ENCODE data around the gene EAF1.
"Not testable (repeated sequence)": the region's sequence is repeated elsewhere in the genome, so short reads cannot be mapped to it uniquely, and the experiment has no call there.

EAF1 gene

DNA sequence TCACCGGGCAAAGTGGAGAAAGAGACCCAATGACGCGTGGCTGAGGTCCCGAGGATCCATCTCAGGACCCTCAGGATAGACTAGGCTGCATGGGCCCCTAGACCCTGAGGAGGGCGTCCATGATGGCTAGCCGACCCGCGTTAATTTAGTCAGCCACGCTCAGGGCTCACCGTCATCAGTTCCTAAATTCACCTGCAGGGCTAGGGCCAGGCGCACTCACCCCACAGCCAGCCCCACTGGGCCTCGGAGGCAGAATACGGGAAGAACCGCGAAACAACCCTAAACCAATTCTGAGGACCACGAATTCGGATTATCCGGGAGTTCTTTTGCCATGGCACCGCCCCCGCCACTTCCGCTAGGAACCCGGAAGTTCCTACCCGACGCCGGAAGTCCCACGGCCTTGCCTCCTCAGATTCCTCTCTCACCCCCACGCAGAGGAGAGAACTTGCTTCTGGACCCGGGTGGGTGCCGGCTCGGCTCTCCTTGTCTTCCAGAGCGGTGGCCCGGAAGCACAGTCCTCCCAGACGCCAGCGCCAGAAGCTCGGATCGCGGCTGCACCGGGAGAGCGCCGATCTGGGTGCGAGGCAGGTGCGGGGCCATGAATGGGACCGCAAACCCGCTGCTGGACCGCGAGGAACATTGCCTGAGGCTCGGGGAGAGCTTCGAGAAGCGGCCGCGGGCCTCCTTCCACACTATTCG, at the start of gene EAF1, which contains the start of gene METTL6:
TSS of gene EAF1 (plus strand) at position 417 of the 699 bp plus-strand sequence. CDS start at position 599, 182 bp downstream.
TSS of gene METTL6 (minus strand) at position 363 of the 699 bp plus-strand sequence. CDS start 1,033 bp downstream, outside the sequence.
- DNase-seq = peak; percentile 71 to 86 (median 78)

DNA sequence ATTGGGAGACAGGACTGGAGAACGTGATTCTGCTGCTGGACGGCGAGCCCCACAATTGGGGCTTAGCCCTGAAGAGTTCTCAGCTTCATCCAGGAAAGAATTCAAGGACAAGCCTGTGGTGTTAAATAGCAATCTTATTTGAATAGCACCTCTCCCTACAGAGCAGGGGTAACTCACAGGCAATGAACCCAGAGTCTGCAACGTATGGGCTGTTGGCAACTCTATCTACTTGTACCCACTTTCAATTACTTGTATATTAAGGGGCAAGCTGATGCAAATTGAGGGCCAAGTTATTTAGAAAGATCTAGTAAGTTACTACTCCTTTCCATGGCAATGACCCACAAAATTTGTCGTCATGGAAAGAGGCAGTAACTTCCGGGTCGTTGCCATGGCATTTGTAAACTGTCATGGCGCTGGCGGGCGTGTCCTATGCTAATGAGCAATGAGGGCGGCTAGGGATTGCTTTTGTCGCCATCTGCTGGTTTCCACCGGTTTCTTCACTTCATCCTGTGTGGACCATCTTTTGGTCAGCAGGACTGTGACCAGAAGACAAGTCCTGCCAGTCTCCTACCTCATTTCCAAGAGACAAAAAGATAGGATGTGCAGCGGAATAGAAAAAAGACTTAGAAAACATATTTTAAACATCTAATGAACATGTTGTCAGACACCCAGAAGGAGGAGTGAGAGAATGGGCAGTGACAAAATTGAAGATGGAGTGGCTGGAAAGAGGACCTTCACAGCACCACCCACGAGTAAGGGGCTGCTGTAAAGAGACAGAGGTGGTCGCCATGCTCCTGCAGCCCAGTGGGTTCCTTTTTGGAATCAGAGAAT, 49.2 kb upstream of the EAF1 start:
- DNase-seq = peak; percentile 83 to 95 (median 92)

DNA sequence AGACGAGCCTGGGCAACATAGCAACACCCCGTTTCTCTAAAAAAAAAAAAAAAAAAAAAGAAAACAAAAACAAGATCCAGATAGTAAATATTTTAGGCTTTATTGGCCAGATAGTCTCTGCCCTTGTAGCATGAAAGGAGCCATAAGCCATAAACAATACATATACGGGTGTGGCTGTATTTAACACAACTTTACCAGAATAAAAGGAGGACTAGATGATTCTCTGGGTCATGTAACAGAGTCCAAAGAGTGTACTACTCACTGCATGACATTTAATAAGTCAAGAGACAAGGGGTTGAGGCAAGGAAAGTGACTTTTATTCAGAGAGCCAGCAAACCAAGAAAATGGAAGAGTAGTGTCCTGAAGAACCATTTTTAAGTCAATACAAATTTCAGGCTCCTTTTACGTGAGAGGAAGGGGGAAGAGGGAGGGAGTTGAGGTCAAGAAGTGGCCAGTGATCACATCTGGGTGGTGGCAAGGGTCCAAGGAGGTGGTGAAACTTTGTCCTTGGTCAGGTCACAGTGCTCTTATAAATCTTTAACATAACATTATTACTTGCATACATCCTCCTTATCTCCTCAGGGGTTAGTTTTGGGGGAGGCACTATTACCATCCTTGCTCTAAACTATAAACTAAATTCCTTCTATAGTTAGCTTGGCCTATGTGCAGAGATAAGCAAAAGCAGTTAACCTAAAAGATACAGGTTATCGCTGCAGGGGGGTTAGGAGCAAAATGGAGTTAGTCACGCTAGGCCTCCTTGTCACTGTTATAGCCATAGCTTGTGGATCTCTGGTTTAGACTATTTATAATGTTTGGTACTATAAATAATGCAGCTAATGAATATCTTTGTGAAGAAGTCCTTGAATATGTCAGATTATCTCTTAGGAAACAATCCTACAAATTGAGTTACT, 46.2 kb upstream of the EAF1 start:
- no peak for DNase-seq

DNA sequence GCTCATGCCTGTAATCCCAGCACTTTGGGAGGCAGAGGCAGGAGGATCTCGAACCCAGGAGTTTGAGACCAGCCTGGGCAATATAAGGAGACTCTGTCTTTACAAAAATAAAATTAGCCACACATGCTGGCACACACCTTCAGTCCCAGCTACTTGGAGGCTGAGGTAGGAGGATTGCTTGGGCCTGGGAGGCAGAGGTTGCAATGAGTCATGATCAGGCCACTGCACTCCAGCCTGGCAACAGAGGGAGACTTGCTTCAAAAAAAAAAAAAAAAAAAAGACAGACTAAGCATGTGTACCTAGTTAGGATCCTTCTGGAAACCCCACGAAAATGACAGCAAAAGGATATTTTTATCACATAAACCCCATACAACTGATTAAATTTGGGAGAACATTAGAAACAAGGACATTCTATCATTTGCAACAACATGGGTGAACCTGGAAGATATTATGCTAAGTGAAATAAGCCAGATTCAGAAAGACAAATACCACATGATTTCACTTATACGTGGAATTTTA, 44.9 kb upstream of the EAF1 start:
- DNase-seq = no peak

DNA sequence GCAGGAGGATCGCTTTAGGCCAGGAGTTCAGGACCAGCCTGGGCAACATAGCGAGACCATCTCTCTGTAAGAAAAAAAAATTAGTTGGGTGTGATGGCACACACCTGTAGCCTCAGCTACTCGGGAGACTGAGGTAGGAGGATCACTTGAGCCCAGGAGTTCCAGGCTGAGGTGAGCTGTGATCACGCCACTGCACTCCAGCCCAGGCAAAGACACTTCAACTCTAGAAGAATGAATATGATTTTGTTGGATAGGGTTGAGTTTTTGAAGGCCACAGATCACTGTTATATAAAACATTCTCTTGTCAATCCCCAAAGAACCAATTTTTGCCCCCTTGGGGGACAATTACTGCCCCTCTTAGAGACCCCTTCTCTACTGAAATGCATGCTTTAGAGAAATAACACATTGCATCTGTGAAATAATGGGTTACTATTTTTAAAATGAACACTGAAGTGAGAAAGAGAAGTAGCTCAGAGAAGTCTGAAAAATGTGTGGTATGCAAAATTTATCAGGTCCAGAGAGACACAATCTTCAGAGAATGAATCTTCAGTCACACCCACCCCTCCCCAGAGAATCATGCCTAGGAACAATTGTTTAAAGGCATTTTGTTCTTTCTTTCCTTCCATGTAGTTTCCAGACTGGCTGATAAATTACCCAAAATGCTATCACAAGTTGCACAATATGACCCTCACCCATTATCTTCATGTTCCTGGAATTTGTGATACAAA, 42.7 kb upstream of the EAF1 start:
- DNase-seq = no peak

DNA sequence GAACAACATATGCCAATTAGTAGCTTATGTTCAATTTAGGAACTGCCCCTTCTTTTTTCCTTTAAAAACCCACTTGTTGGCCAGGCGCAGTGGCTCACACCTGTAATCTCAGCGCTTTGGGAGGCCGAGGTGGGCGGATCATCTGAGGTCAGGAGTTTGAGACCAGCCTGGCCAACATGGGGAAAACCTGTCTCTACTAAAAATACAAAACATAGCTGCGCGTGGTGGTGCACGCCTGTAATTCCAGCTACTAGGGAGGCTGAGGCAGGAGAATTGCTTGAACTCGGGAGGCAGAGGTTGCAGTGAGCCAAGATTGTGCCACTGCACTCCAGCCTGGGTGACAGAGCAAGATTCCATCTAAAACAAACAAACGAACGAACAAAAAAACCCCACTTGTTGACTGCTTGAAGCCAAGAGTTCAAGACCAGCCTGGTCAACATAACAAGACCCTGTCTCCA, 42.1 kb upstream of the EAF1 start:
- DNase-seq = not testable (repeated sequence)

DNA sequence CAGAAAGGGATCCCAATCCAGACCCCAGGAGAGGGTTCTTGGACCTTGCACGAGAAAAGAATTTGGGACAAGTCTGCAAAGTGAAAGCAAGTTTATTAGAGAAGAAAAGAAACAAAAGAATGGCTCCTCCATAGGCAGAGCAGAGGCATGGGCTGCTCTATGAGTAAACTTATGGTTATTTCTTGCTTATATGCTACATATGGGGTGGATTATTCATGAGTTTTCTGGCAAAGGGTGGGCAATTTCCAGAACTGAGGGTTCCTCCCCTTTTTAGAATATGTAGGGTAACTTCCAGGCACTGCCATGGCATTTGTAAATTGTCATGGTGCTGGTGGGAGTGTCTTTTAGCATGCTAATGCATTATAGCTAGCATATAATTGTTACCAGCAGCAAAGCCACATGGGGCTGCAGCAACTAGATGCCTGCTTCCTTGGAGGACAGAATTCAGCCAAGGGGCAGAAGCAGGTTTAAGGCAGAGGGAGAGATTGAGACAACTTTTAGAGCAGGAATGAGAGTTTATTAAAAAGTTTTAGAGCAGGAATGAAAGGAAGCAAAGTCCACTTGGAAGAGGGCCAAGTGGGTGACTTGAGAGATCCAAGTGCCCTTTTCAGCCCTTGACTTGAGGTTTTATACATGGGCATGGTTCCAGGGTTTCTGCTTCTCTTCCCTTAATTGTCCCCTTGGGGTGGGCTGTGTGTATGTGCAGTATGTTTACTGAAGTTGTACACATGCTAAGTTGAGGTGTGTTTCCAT, 41.3 kb upstream of the EAF1 start:
- DNase-seq = no peak

DNA sequence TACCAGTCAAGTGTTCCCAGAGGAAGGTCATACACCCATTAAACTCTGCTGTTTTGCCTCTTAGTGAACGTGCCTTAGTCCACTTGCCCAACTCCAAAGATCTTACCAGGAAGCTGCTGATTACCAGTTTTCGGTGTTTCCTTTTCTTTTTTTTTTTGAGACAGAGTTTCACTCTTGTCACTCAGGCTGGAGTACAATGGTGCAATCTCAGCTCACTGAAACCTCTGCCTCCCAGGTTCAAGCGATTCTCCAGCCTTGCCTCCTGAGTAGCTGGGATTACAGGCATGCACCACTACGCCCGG, 40.8 kb upstream of the EAF1 start:
- not testable (repeated sequence) for DNase-seq

DNA sequence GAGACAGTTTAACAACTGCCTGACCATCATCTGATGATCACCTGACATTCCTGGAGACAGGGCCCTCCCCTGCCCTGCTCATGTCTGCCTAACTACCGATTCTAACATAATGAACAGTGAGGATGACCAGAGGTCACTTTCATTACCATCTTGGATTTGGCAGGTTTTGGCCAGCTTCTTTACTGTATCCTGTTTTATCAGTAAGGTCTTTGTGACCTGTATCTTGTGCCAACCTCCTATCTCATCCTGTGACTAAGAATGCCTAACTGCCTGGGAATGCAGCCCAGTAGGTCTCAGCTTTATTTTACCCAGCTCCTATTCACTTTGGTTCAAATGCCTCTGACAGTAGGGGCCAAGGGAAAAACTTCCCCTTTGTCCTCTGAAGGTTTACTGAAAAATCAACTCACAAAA, 40.2 kb upstream of the EAF1 start:
- no peak for DNase-seq

DNA sequence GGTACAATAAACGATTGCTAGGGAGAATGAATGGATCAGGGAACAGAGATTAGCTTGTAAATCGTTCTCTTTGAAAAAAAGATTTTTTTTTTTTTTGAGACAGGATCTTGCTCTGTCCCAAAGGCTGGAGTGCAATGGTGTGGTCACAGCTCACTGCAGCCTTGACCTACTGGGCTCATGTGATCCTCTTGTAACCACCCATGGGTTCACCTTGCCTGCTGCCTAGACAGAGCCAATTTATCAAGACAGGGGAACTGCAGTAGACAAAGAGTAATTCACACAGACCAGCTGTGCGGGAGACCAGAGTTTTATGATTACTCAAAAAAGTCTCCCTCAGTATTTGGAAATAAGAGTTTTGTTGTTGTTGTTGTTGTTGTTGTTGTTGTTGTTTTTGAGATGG, 39.7 kb upstream of the EAF1 start:
- DNase-seq = no peak

DNA sequence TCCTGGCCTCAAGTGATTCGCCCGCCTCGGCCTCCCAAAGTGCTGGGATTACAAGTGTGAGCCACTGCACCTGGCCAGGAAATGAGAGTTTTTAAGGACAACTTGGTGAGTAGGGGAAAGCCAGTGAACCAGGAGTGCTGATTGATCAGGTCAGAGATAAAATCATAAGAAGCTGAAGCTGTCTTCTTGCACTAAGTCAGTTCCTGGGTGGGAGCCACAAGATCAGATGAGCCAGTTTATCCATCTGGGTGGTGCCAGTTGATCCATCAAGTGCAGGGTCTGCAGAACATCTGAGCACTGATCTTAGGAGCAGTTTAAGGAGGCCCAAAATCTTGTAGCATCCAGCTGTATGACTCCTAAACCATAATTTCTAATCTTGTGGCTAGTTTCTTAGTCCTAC, 39.1 kb upstream of the EAF1 start:
- DNase-seq = not testable (repeated sequence)

DNA sequence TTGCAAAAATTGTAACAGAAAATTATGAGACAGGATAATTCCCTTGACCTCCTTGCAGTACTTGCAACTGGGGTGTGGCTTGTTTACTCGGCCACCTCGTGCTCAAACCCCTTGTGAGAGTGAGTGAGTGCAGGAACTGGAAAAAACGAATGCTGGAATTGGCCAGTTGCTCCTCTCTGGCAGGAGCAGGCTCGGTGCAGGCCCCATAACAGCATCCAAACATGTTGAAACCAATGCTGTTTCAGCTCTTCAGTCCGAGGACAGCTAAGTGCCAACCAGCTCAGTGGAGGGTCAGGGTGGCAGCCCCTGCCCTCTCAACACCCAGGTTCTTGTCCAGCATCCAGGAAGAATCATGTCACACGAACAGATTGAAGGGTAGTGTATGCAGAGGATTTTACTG, 36.9 kb upstream of the EAF1 start:
- DNase-seq = no peak

DNA sequence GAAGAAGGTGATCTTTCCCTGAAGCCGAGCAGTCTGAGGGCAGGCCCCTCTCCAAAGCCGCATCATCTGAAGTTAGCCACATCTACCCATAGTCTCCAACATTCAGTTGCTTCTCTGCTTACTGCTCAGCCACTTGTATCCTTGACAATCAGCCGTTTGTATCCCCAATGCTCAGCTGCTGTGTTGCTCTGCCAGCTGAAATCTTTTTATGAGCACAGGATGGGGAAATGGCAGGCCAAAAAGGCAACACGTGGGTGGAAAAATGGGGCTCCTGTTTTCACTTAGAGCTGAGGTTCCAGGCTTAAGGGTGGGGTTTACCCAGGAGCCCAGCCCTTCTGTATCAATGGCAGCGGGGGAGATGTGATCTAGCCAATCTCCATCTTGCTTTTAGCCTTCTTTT, 36.4 kb upstream of the EAF1 start:
- DNase-seq = no peak

DNA sequence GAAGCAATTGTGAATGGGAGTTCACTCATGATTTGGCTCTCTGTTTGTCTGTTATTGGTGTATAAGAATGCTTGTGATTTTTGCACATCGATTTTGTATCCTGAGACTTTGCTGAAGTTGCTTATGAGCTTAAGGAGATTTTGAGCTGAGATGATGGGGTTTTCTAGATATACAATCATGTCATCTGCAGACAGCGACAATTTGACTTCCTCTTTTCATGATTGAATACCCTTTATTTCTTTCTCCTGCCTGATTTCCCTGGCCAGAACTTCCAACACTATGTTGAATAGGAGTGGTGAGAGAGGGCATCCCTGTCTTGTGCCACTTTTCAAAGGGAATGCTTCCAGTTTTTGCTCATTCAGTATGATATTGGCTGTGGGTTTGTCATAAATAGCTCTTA, 34.1 kb upstream of the EAF1 start:
- not testable (repeated sequence) for DNase-seq

DNA sequence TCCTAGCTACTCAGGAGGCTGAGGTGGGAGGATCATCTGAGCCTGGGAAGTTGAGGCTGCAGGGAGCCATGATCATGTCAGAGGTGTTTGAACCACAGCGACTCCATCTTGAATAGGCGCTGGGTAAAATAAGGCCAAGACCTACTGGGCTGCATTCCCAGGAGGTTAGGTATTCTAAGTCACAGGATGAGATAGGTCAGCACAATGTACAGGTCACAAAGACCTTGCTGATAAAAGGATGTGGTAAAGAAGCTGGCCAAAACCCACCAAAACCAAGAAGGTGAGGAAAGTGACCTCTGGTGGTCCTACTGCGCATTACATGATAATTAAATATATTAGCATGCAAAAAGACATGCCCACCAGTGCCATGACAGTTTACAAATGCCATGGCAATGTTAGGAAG, 28.7 kb upstream of the EAF1 start:
- DNase-seq = peak in 1 of 6 experiments; percentile 16

DNA sequence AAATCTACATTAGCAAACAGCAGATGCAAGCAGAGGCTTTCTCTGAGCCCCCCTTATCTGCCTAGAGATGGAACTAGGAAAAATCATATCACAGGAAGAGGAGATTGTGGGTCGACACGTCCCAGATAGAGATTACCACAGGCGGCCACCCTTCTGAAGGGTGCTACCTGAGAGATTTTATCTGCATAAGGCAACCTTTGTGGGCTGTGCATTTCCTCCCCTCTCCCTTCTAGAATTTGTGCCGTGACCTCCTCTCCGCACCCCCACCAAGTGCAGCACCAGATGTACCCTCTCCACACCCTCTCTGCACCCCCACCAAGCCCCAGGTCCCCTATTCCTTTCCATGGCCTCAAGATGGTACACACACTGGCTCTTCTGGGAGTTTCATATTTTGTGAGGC, 27.4 kb upstream of the EAF1 start:
- DNase-seq = no peak

DNA sequence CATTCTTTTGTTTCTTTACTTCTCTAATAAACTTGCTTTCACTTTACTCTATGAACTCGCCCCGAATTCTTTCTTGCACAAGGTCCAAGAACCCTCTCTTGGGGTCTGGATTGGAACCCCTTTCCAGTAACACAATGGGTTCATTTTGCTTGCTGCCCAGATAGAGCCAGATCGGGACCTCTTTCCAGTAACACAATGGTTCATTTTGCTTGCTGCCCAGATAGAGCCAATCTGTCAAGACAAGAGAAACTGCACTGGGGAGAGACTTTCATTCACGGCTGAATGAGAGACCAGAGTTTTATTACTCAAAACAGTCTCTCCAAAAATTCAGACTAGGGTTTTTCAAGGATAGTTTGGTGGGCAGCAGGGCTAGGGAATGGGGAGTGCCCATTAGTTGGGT, 25.5 kb upstream of the EAF1 start:
- no peak for DNase-seq

DNA sequence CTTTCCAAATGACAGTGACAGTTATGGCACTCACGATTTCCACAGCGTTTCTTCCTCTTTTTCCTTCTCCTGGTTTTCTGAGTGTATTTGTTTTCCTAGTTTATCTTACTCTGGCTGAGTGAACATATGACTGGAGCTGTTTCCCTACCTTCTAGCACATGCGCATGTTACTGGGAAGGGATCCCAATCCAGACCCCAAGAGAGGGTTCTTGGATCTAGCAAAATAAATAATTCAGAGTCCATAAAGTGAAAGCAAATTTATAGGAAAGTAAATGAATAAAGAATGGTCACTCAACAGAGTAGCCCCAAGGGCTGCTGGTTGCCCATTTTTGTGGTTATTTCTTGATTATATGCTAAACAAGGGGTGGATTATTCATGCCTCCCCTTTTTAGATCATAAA, 23.9 kb upstream of the EAF1 start:
- no peak for DNase-seq

DNA sequence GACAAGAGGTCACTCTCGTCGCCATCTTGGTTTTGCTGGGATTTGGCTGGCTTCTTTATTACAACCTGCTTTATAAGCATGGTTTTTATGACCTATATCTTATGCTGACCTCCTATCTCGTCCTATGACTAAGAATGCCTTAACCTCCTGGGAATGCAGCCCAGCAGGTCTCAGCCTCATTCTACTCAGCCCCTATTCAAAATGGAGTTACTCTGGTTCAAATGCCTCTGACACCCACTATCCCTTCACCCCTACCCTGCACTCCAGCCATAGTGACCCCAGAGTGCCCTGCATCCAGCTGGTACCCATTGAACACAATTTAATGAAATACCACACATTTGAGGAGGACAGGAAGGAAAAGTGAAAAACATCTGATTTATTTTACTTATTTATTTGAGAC, 23.4 kb upstream of the EAF1 start:
- no peak for DNase-seq

DNA sequence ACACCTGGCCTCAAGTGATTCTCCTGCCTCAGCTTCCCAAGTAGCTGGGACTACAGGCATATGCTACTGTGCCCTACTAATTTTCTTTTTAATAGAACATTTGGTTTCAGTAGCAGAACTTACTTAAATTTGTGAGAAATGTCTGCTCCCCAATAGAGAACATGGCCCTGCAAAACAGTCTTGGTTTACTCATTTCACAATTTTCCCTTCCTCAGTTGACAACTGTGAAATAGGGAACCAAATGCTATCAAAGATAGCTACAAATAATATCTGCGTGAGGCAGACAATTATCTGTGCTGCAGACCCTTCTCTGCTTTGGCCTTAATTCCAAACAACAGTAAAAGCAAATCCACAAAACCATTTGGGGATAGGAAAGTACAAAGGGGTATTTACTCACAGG, 22.6 kb upstream of the EAF1 start:
- DNase-seq = no peak

DNA sequence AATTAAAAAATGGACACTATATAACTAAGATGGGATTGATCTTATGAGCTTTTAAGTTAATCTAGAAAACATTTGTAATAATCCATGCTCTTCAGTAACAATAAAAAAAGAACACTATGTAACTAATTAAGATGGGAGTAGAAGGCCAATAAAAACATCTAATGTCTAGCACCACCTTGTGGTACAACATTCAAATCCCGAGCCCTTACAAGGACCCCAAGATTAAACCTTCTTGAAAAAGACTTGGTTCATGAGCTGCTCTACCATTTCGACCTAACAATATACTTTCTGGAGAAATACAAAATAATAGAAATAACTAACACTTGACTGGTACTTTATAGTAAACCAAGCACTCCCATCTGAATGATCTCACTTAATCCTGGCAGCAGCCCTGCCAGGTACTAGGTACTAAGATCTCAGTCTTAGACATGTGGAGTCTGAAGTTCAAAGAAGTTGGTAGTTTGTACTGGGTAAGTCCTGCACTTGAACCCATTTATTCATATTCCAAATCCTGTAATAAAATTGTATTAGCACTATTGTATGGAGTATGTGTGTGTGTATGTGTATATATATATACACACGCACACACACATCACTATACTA, 21.8 kb upstream of the EAF1 start:
- peak in 3 of 6 experiments; percentile 15 to 59 (median 49) for DNase-seq

Data from stimulated activated naive CD4-positive, alpha-beta T cell (primary cell).